H9 (cell line): ENCODE data around the gene CACNA2D3. TPM values are rescaled to one million over a fixed set of nuclear protein-coding genes. Genes with fewer than 3 reads are reported as not detected.

Experiments
- DNase-seq: peaks from one replicate; pipeline ENCODE4 v3.0.0-alpha.2; 2017
- H2AFZ ChIP-seq: one replicate; pipeline ENCODE4 v1.6.1; 2013; ENCODE audit warnings: mild to moderate bottlenecking, low read length, control low read depth, moderate library complexity
- H2AK5ac ChIP-seq: 2 replicates; pipeline ENCODE4 v1.6.1; 2013; ENCODE audit warnings: low read length, control low read depth, mixed read lengths; ENCODE audit not compliant: insufficient read length
- H2BK120ac ChIP-seq: one replicate; pipeline ENCODE4 v1.6.1; 2013; ENCODE audit warnings: low read depth, mild to moderate bottlenecking, low read length, control low read depth, inconsistent platforms; ENCODE audit not compliant: poor library complexity, severe bottlenecking
- H2BK12ac ChIP-seq: 2 replicates; pipeline ENCODE4 v1.6.1; 2013; ENCODE audit warnings: low read length, control low read depth, mixed read lengths, low read depth; ENCODE audit not compliant: insufficient read length
- H2BK15ac ChIP-seq: 2 replicates; pipeline ENCODE4 v1.6.1; 2013; ENCODE audit warnings: low read depth, low read length, control low read depth
- H2BK20ac ChIP-seq: one replicate; pipeline ENCODE4 v1.6.1; 2013; ENCODE audit warnings: low read depth, mild to moderate bottlenecking, low read length, control low read depth, inconsistent platforms; ENCODE audit not compliant: poor library complexity, severe bottlenecking
- H2BK5ac ChIP-seq: 2 replicates; pipeline ENCODE4 v1.6.1; 2013; ENCODE audit warnings: low read length, control low read depth, mixed read lengths; ENCODE audit not compliant: insufficient read length
- H3K14ac ChIP-seq: 2 replicates; pipeline ENCODE4 v1.6.1; 2013; ENCODE audit warnings: low read length, control low read depth; ENCODE audit not compliant: insufficient read depth
- H3K18ac ChIP-seq: 2 replicates; pipeline ENCODE4 v1.6.1; 2013; ENCODE audit warnings: low read depth, mild to moderate bottlenecking, mixed read lengths, low read length, control low read depth; ENCODE audit not compliant: insufficient read length
- H3K23ac ChIP-seq: 2 replicates; pipeline ENCODE4 v1.6.1; 2013; ENCODE audit warnings: low read length, control low read depth, mixed read lengths, low read depth; ENCODE audit not compliant: insufficient read length
- H3K23me2 ChIP-seq: 2 replicates; pipeline ENCODE4 v1.6.1; 2013; ENCODE audit warnings: low read depth, mild to moderate bottlenecking, mixed read lengths, low read length, control low read depth; ENCODE audit not compliant: insufficient read length, poor library complexity, severe bottlenecking
- H3K27ac ChIP-seq: 2 replicates; pipeline ENCODE4 v1.5.1; 2013; ENCODE audit warnings: low read length, control low read depth, mixed read lengths, low read depth; ENCODE audit not compliant: insufficient read length
- H3K27me3 ChIP-seq: 2 replicates; pipeline ENCODE4 v1.6.1; 2013; ENCODE audit warnings: low read length, control low read depth, inconsistent platforms; ENCODE audit not compliant: insufficient read depth
- H3K4ac ChIP-seq: 2 replicates; pipeline ENCODE4 v1.6.1; 2013; ENCODE audit warnings: low read depth, mild to moderate bottlenecking, control low read depth, inconsistent platforms, low read length, moderate library complexity
- H3K4me1 ChIP-seq: 2 replicates; pipeline ENCODE4 v1.6.1; 2013; ENCODE audit warnings: low read length, control low read depth, inconsistent platforms; ENCODE audit not compliant: insufficient read depth
- H3K4me2 ChIP-seq: 2 replicates; pipeline ENCODE4 v1.6.1; 2013; ENCODE audit warnings: low read length, control low read depth, mixed read lengths; ENCODE audit not compliant: insufficient read length, insufficient read depth
- H3K56ac ChIP-seq: 2 replicates; pipeline ENCODE4 v1.6.1; 2013; ENCODE audit warnings: low read depth, mild to moderate bottlenecking, mixed read lengths, low read length, control low read depth; ENCODE audit not compliant: insufficient read length
- H3K79me1 ChIP-seq: 2 replicates; pipeline ENCODE4 v1.6.1; 2013; ENCODE audit warnings: low read depth, mild to moderate bottlenecking, moderate library complexity, low read length, control low read depth, inconsistent platforms; ENCODE audit not compliant: insufficient read depth, poor library complexity, severe bottlenecking
- H3K79me2 ChIP-seq: 2 replicates; pipeline ENCODE4 v1.6.1; 2013; ENCODE audit warnings: low read length, control low read depth, inconsistent platforms; ENCODE audit not compliant: insufficient read depth
- H3K9ac ChIP-seq: 2 replicates; pipeline ENCODE4 v1.6.1; 2013; ENCODE audit warnings: low read length, control low read depth, mixed read lengths; ENCODE audit not compliant: insufficient read length; ENCODE audit errors: extremely low read depth
- H3K9me3 ChIP-seq: one replicate; pipeline ENCODE4 v1.6.1; 2013; ENCODE audit warnings: low read depth, low read length, inconsistent platforms; ENCODE audit not compliant: control insufficient read depth
- H3T11ph ChIP-seq: one replicate; pipeline ENCODE4 v1.6.1; 2013; ENCODE audit warnings: mild to moderate bottlenecking, low read length, control low read depth, inconsistent platforms
- H4K20me1 ChIP-seq: one replicate; pipeline ENCODE4 v1.6.1; 2013; ENCODE audit not compliant: control insufficient read depth, insufficient read length, insufficient read depth
- H4K5ac ChIP-seq: 2 replicates; pipeline ENCODE4 v1.6.1; 2013; ENCODE audit warnings: low read depth, mild to moderate bottlenecking, mixed read lengths, low read length, control low read depth; ENCODE audit not compliant: insufficient read length
- H4K8ac ChIP-seq: replicated peaks from 2 replicates; pipeline ENCODE4 v1.6.1; 2013; ENCODE audit warnings: low read length, control low read depth, mixed read lengths, low read depth; ENCODE audit not compliant: insufficient read length
- H4K91ac ChIP-seq: 2 replicates; pipeline ENCODE4 v1.6.1; 2013; ENCODE audit warnings: low read depth, mild to moderate bottlenecking, moderate library complexity, mixed read lengths, low read length, control low read depth; ENCODE audit not compliant: insufficient read length
- H3K27ac Mint-ChIP-seq, 3 experiments: 2 replicates in 2 of 3; 3 replicates in 1 of 3; pipeline ENCODE4 v1.8.0; 2020 to 2021; ENCODE audit warnings: mixed read lengths in 3 of 3, mild to moderate bottlenecking in 1 of 3, moderate library complexity in 1 of 3
- H3K27me3 Mint-ChIP-seq: 2 replicates; pipeline ENCODE4 v1.8.0; 2021; ENCODE audit warnings: low read depth, mild to moderate bottlenecking, moderate library complexity, mixed read lengths
- H3K36me3 Mint-ChIP-seq, 3 experiments: 2 replicates in 2 of 3; 3 replicates in 1 of 3; pipeline ENCODE4 v1.8.0; 2020 to 2021; ENCODE audit warnings: low read depth in 3 of 3, mixed read lengths in 3 of 3; ENCODE audit not compliant: insufficient read depth in 1 of 3
- H3K4me1 Mint-ChIP-seq, 2 experiments: 2 replicates each; pipeline ENCODE4 v1.8.0; 2020; ENCODE audit warnings: mixed read lengths in 2 of 2
- H3K4me3 Mint-ChIP-seq, 2 experiments: 2 replicates in 1 of 2; 3 replicates in 1 of 2; pipeline ENCODE4 v1.8.0; 2020 to 2021; ENCODE audit warnings: mild to moderate bottlenecking in 2 of 2, mixed read lengths in 2 of 2, moderate library complexity in 1 of 2
- H3K9me3 Mint-ChIP-seq, 2 experiments: 2 replicates in 1 of 2; 3 replicates in 1 of 2; pipeline ENCODE4 v1.8.0; 2020; ENCODE audit warnings: mild to moderate bottlenecking in 2 of 2, mixed read lengths in 2 of 2, moderate library complexity in 1 of 2
- CTCF ChIP-seq: fragments of 200-600 bp; sonication (generic); conservative IDR thresholded peaks from 3 replicates; pipeline ENCODE4 v1.8.0; 2021; ENCODE audit warnings: antibody characterized with exemption, mild to moderate bottlenecking
- WGBS: extraction: QIAGEN DNeasy Blood & Tissue Kit; methylation state at CpG from one replicate; pipeline ENCODE4 v1.1.7; 2013; ENCODE audit warnings: missing lambda C conversion rate, low lambda C conversion rate, mixed read lengths; ENCODE audit not compliant: insufficient read length; ENCODE audit errors: extremely low coverage; 5-methylcytosine and 5-hydroxymethylcytosine counted together
- total RNA-seq: library from RNA; stranded (reverse); gene quantifications from 2 replicates; pipeline ENCODE4 v1.2.1, GENCODE V29; 2021

The CACNA2D3 gene
- total RNA-seq, 1 experiment from 2014 or later: 3.2 TPM

GRCh38 chr3:54877730-54878129, 755.4 kb downstream of the CACNA2D3 start:
- Histone ChIP-seq H3K79me2 (no peaks in the 10 kb centered on the region), H4K8ac (no peak overlapping the region), H3K23me2 (no peaks in the 10 kb centered on the region), H3K18ac (no peak overlapping the region), H4K20me1 (no peaks in the 10 kb centered on the region), H2BK20ac (no peak overlapping the region), H2BK12ac (no peak overlapping the region), H3K4ac (no peak overlapping the region), H3K23ac (no peak overlapping the region), H2AFZ (no peak overlapping the region), H3K27me3 (no peaks in the 10 kb centered on the region), H3K14ac (no peak overlapping the region), H4K91ac (no peak overlapping the region), H2BK15ac (no peak overlapping the region), H3K4me1 (peaks cover 3% of the 10 kb centered on the region; the same call in 1 of the 2 replicates), H4K5ac (no peak overlapping the region), H3K4me2 (no peak overlapping the region), H2BK5ac (no peak overlapping the region), H3K56ac (no peak overlapping the region), H3K9ac (no peak overlapping the region), H2BK120ac (no peak overlapping the region), H3K79me1 (no peaks in the 10 kb centered on the region), H3K9me3 (no peaks in the 10 kb centered on the region), H3K27ac (no peak overlapping the region), H3T11ph (no peak overlapping the region), H2AK5ac (no peak overlapping the region)
- WGBS: no CpG with 5 or more reads among the region's 4 CpGs
- H3K36me3 Mint-ChIP-seq: peaks cover under 1 to 3% (median 2%) of the 10 kb centered on the region in 3 experiments; a peak in 1 of 7 replicates
- DNase-seq: no peak
- no peaks in the 10 kb centered on the region for H3K27me3 Mint-ChIP-seq
- H3K4me1 Mint-ChIP-seq: peaks cover 22 to 29% of the 10 kb centered on the region in 2 experiments
- H3K27ac Mint-ChIP-seq: no peak overlapping the region
- no peak overlapping the region for H3K4me3 Mint-ChIP-seq
- no peak for TF ChIP-seq CTCF
- no peaks in the 10 kb centered on the region for H3K9me3 Mint-ChIP-seq
